Heart right ventricle (tissue), 16 donors: ENCODE data around the gene COL15A1. TPM values are rescaled to one million over a fixed set of nuclear protein-coding genes. Genes with fewer than 3 reads are reported as not detected.

Experiments used
- ATAC-seq, 8 donors: fragments of 200-7000 bp; cut with Tn5 transposase; one replicate each; pipeline ENCODE4 v1.9.1; 2020; ENCODE audit warnings: mild to moderate bottlenecking in 8 of 8, moderate library complexity in 8 of 8, moderate number of reproducible peaks in 1 of 8
- DNase-seq, 2 donors: peaks; one replicate each; pipeline ENCODE4 v3.0.0-alpha.2; 2020
- H3K27ac ChIP-seq, 10 donors: fragments of 200-600 bp; sonication (generic) in 2 of 10; one replicate each; pipeline versions ENCODE4 v1.5.0 to v1.8.0; 2020 to 2022; ENCODE audit warnings: mild to moderate bottlenecking in 3 of 10
- H3K27me3 ChIP-seq, 7 donors: fragments of 200-600 bp; one replicate each; pipeline ENCODE4 v1.8.0; 2021 to 2022; ENCODE audit warnings: mild to moderate bottlenecking in 2 of 7
- H3K36me3 ChIP-seq, 9 donors: fragments of 200-600 bp; sonication (generic) in 1 of 9; one replicate each; pipeline versions ENCODE4 v1.5.0 to v1.8.0; 2020 to 2022; ENCODE audit warnings: mild to moderate bottlenecking in 2 of 9
- H3K4me1 ChIP-seq, 9 donors: fragments of 200-600 bp; sonication (generic) in 1 of 9; one replicate each; pipeline versions ENCODE4 v1.5.0 to v1.8.0; 2020 to 2022; ENCODE audit warnings: mild to moderate bottlenecking in 4 of 9
- H3K4me3 ChIP-seq, 10 donors: fragments of 200-600 bp; sonication (generic) in 2 of 10; one replicate each; pipeline versions ENCODE4 v1.5.0 to v1.8.0; 2020 to 2022; ENCODE audit warnings: mild to moderate bottlenecking in 7 of 10, moderate library complexity in 2 of 10
- H3K9me3 ChIP-seq, 11 donors: fragments of 200-600 bp in 10 of 11; sonication (generic) in 2 of 11; one replicate each; pipeline versions ENCODE4 v1.5.0 to v1.8.0; 2013 to 2022; ENCODE audit warnings: mild to moderate bottlenecking in 2 of 11, control low read depth in 1 of 11, moderate library complexity in 1 of 11
- CTCF ChIP-seq, 9 donors: fragments of 200-600 bp; sonication (generic) in 2 of 9; IDR thresholded peaks; one replicate each; pipeline versions ENCODE4 v1.5.0 to v1.8.0; 2021 to 2022; ENCODE audit warnings: antibody characterized with exemption in 9 of 9, mild to moderate bottlenecking in 5 of 9, moderate library complexity in 1 of 9
- WGBS, 2 donors: extraction: QIAGEN DNeasy Blood & Tissue Kit; methylation state at CpG; one replicate each; pipeline ENCODE4 v1.1.7; 2013; ENCODE audit warnings: inconsistent platforms in 1 of 2; 5-methylcytosine and 5-hydroxymethylcytosine counted together
- intact Hi-C, 10 donors: fragments of 100-400 bp; cut with DNase I; formaldehyde crosslinking; loops; one replicate each; pipeline versions ENCODE4 v1.11.1 to v1.14.2; 2022
- polyA plus RNA-seq, 2 donors: library from polyadenylated mRNA; stranded (reverse); fragments of 200-250 nt; gene quantifications; one replicate each; pipeline ENCODE4 v1.2.3, GENCODE V29; 2013
- total RNA-seq, 10 donors: library from RNA; stranded (reverse); fragmentation: NEBNext Ultra II Directional in 3 of 10; extraction: Animal tissue kit (Norgen Biotek cat#: 25700) in 3 of 10; gene quantifications; one replicate each; pipeline versions ENCODE4 v1.2.1 to v1.2.4, GENCODE V29; 2021 to 2023
- donor health status: Arrhythmogenic right ventricular cardiomyopathy.
- donor health status: ischemic (EF 13 %, LVEDD 7.1; RV severe dilation, severe dysfunction).
- donor health status: healthy with polysubstance abuse.
- donor health status: DM: no; HTN: yes; CAD: no.
- donor health status: DM: no; HTN: no; CAD: no.
- donor health status: ischemic (EF 25% LVEDD 6.9; RV normal size, moderate dysfunction).
- donor health status: ischemic (EF 25% LVEDD 5.7; RV mildly dilated, moderate dysfunction).
- donor health status: healthy.
- donor health status: DM: yes; HTN: yes; CAD: no.
- donor health status: Ischemic cardiomyopathy.
- donor health status: ischemic (EF 35%, LVEDD 5.7; RV mildly dilated, moderate dysfunction).
- donor health status: nonischemic (EF 11% LVEDD 7.7; RV severe dilation, severe dysfunction).
- donor health status: DM: yes; HTN: yes; CAD: no.
- donor health status: PGD.
- donor health status: ischemic (EF 29% LVEDD 5.4; RV normal size, mild dysfunction).
- donor health status: nonischemic (EF 23%, LVEDD 6.1; RV moderate dilation, normal function).

Gene COL15A1
- total and polyA plus RNA-seq, 12 donors = 25.6 to 64.8 (median 51.0) TPM

GRCh38 chr9:99038484-99038820 lies 94.7 kb downstream of the COL15A1 start:
- H3K4me1 ChIP-seq = peaks cover 0 to 36% (median 17%) of the 10 kb centered on the region in 9 donors
- no peak overlapping the region for H3K4me3 ChIP-seq
- ATAC-seq = no peak
- H3K27ac ChIP-seq = no peak overlapping the region
- no peak for TF ChIP-seq CTCF (IDR thresholded peaks at IDR 0.05)
- no peaks in the 10 kb centered on the region for H3K9me3 ChIP-seq
- 92 to 95% methylated on average over 7 of the region's 7 CpGs for WGBS, 2 donors
- intact Hi-C loops = loop anchor here in 1 of 10 donors (10.0 kb wide), 1 partner anchor 56 kb away; no protein-coding TSS in a partner anchor
- H3K27me3 ChIP-seq = peaks cover 0 to 60% (median 0%) of the 10 kb centered on the region in 7 donors
- no peak for DNase-seq
- peaks cover 0 to 100% (median 7%) of the 10 kb centered on the region in 9 donors for H3K36me3 ChIP-seq

GRCh38 chr9:99039505-99040182 lies 95.9 kb downstream of the COL15A1 start:
- H3K4me1 ChIP-seq = peaks cover 0 to 37% (median 19%) of the 10 kb centered on the region in 9 donors
- peaks cover 0 to 63% (median 0%) of the 10 kb centered on the region in 7 donors for H3K27me3 ChIP-seq
- peaks cover 0 to 100% (median 7%) of the 10 kb centered on the region in 9 donors for H3K36me3 ChIP-seq
- DNase-seq (no peak), ATAC-seq (no peak)
- TF ChIP-seq CTCF (IDR thresholded peaks at IDR 0.05) = no peak
- intact Hi-C loops = loop anchor here in 3 of 10 donors (5.0 to 10.0 kb wide), 2 partner anchors 55 to 68 kb away; partner anchors contain the start of gene TGFBR1 (in 1 of the 3)
- peaks cover 0 to 7% (median 0%) of the 10 kb centered on the region in 11 donors for H3K9me3 ChIP-seq
- 55 to 93% methylated on average over 2 of the region's 2 CpGs for WGBS, 2 donors
- H3K27ac ChIP-seq = no peak overlapping the region
- H3K4me3 ChIP-seq = no peak overlapping the region

GRCh38 chr9:99040251-99040900 lies 96.7 kb downstream of the COL15A1 start:
- intact Hi-C loops = loop anchor here in 2 of 10 donors (5.0 to 10.0 kb wide), 2 partner anchors 54 to 67 kb away; partner anchors contain the start of gene TGFBR1 (in 1 of the 2)
- Histone ChIP-seq H3K9me3 (peaks cover 0 to 12% (median 0%) of the 10 kb centered on the region in 11 donors), H3K27me3 (peaks cover 0 to 63% (median 0%) of the 10 kb centered on the region in 7 donors), H3K4me1 (peaks cover 0 to 37% (median 19%) of the 10 kb centered on the region in 9 donors), H3K27ac (peak overlapping the region in 3 of 10 donors; percentile 13 to 53 (median 43)), H3K4me3 (no peak overlapping the region), H3K36me3 (peaks cover 0 to 100% (median 7%) of the 10 kb centered on the region in 9 donors)
- WGBS, 2 donors = 87 to 88% methylated on average over 10 of the region's 10 CpGs
- no peak for TF ChIP-seq CTCF (IDR thresholded peaks at IDR 0.05)
- no peak for ATAC-seq
- no peak for DNase-seq

GRCh38 chr9:99040911-99041582 lies 97.3 kb downstream of the COL15A1 start:
- Histone ChIP-seq H3K27ac (peak overlapping the region in 3 of 10 donors; percentile 43 to 53 (median 49)), H3K4me3 (no peak overlapping the region), H3K4me1 (peaks cover 0 to 37% (median 19%) of the 10 kb centered on the region in 9 donors), H3K36me3 (peaks cover 0 to 100% (median 7%) of the 10 kb centered on the region in 9 donors), H3K27me3 (peaks cover 0 to 63% (median 0%) of the 10 kb centered on the region in 7 donors), H3K9me3 (peaks cover 0 to 12% (median 0%) of the 10 kb centered on the region in 11 donors)
- no peak for DNase-seq
- TF ChIP-seq CTCF (IDR thresholded peaks at IDR 0.05) = no peak
- peak in 1 of 8 donors; percentile 31 for ATAC-seq
- intact Hi-C loops = loop anchor here in 2 of 10 donors (5.0 to 10.0 kb wide), 2 partner anchors 54 to 66 kb away; partner anchors contain the start of gene TGFBR1 (in 1 of the 2)
- 87 to 90% methylated on average over 3 of the region's 3 CpGs for WGBS, 2 donors
